DLD1 (cell line): ENCODE results near the gene LHFPL2.

Experiments used
- in situ Hi-C: cut with HindIII; loops from 2 replicates; pipeline ENCODE4 v1.10.0; 2017; ENCODE audit warnings: low sequenced_read_pairs

LHFPL2 gene

DNA sequence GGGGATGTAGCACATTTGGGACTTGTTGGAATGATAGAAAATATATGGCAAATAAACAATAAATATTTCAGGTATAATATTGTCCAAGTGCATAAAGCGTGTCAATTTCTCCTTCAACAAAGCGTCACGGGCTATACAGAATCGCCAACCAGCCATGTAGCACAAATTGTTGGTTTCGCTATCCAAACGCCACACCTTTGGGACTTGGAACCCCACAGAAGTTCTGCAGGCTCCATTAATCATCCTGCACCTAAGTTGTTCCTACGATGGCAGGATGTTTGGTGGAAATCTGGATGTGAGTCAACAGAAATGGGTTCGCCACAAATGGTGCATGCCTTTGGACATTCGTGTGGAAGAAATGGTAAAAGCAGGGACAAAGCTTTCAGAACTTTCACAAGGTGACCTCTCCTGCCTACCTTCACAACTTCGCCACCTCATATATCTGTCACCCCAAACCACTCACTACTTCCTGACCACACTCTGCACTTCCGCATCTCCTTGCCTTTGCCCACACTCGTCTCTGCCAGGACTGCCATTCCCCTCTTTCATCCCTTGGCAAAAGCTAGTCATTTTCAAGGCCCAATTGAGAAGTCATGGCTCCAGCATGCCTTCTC, 95.7 kb downstream of the LHFPL2 start:
- in situ Hi-C loops, result no loop called here

DNA sequence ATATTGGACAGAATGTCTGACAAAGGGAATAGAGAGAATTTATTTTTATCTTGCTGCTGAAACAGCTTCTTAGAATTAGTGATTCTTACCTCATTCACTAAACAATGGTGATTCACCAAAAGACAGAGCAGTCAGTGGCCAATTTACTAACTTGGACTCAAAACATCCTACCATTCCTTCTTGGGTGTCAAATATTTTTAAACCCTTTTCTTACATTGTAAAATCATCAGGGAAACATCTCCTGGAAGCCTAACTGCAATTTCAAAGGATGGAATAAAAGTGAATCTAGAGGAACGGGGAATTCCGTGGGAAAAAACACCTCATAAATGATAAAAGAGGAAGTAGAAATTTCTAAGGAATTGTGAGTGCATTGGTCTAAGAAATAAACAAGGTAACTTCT, 97.7 kb downstream of the LHFPL2 start:
- in situ Hi-C loops, result no loop called here

DNA sequence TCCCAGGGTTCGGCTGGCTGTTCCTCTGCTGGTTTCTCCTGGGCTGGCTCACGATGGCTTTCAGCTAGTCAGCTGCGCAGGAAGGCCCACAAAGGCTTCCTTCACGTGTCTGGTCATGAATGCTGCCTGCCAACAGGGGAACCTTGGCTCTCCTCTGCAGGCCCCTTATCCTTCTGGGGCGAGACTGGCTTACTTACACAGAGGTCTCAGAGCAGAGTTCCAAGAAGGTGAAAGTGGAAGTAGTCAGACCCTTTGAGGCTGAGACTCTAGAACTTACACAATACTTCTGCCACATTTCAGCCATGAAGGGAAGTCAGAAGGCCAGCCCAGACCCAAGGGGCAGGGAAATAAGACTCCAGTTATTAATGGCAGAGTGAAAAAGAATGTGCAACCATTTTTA, 99.5 kb downstream of the LHFPL2 start:
- in situ Hi-C loops, result loop anchor here (25.0 kb wide), 1 partner anchor 88 kb away; the partner anchor contains the start of gene LHFPL2

DNA sequence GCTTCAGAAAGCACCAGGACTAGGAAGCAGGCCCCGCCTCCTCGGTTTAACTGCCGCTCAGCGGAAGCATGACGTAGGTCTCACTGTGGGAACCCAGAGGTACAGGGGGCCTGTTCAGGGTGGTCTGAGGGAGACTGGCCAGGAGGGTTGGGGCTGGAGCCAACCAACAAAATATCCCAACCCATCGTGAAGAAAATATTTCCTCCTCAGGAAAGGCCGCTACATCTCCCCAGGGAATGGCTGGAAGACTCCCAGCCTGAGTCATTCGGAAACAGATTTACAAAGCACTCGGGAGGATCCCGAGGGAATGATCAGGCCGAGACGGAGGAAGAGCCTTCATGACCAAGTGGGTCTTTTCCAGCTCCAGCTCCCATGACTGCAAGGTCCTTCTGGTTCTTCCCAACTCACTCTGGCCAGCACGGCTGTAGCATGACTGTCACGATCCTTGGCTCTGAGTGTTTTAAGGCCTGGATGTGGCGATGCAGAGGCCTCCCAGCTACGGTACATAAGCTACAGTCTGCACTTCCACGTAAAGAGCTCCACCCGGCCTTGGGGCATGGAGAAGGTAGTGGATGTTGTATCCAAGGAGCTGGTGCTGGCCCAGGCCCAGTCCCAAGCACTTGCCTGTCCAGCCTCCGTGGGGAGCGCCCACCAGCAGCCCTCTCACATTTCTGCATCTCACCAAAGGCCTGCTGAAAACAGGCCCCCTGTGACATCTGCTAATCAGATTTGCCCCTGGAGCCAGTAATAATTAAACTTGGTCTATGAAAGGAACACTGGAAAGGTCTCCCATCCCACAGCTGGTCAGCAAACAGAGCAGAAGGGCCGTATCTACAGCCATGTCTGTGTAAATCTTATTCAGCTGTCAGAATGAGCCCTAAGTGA, 100.6 kb downstream of the LHFPL2 start:
- in situ Hi-C loops, result loop anchor here (25.0 kb wide), 1 partner anchor 89 kb away; the partner anchor contains the start of gene LHFPL2

DNA sequence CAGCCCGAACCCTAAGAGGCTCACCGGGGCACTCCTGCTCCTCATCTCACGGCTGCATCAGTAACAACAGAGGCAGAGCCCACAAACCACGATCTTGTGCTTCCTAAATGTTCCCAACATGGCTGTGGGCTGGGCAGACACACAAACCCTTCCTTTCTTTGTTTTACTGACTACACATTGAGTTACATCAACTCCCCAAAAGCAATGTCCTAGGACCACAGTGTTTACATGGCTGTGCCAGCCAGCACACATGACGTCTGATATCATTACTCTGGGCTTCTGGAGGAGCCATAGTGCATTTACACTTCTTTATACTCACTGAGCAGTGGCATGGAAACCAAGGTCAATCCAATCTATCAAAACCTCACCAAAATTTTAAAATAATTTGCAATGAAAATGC, 101.4 kb downstream of the LHFPL2 start:
- in situ Hi-C loops, result loop anchor here (25.0 kb wide), 1 partner anchor 90 kb away; the partner anchor contains the start of gene LHFPL2

DNA sequence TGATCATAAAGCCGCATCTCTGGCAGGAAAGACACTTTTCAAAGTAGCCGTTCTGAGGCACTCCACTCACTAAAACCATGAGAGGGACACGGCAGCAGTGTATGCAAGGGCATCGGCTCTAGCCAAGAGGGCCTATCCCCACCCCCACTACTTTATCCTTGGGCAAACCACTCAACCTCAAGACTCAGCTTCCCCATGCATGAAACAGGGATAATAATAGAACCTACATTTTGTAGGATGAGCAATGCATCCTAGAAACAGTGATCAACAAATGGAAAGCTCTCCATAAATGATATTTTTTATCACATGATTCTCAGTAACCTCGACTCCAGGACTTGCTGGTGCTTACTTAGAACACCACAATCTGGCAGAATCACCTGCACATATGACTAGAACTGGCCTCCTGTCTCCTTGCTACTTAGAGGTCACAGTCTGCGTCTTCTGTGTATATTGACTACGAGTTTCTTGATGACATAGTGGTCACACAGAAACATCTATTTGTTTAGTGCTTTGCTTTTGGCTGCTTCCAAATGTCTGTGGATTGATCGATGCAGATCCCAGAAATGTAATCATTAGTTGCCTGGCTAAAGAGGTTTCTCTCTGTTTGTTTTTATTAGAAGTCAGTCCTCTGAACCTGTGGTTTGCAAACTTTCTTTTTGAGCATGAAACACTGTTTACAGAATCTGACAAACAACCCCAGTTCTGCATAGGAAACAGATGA, 102.1 kb downstream of the LHFPL2 start:
- in situ Hi-C loops, result loop anchor here (25.0 kb wide), 1 partner anchor 91 kb away; the partner anchor contains the start of gene LHFPL2

DNA sequence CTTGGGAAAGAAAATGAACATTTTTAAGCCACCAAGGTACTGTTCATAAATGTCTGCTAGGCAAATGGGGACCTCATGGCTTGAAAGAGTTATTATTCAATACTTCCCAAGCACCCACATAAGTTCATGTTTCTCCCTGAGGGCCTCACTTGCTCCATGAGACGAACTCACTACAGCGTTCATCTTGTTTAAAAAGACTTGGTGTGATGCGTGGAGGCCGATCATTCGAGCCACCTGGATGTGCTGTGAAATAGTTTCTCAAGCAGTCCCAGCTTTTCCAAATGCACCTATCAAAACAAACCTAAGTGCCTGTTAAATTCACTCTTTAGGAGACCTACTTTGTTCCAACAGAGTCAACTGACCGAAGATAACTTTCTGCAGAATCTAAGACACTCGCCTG, 103.2 kb downstream of the LHFPL2 start:
- in situ Hi-C loops, result loop anchor here (25.0 kb wide), 1 partner anchor 92 kb away; the partner anchor contains the start of gene LHFPL2

DNA sequence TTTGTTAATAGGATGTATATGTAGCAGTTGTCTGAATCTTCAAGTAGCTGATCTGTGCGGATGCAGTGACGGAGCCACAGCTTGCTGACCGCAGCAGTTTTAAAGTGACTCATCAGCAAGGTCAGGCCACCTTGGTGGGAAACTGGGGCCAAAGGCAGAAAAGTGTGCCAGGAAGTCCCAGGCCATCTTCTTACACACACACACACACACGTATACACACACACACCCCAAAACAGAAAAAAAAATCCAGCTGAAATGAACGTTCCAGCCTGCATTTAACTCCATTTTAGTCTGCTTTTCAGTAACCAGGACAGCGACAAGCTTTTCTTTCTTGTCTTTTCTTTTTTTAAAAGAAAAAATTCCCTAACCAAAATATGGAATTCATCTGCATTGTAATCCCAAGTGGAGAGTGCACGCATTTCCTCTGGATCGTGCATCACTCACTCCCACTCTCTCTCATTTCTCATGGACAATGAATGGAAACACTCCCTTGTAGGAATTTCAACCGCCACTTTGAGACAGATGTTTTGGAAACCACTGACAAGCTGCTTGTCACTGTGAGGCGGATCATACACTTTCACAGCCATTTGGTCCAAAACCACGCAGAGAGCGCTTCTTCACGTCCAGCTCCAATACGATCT, 103.9 kb downstream of the LHFPL2 start:
- in situ Hi-C loops, result loop anchor here (25.0 kb wide), 1 partner anchor 93 kb away; the partner anchor contains the start of gene LHFPL2

DNA sequence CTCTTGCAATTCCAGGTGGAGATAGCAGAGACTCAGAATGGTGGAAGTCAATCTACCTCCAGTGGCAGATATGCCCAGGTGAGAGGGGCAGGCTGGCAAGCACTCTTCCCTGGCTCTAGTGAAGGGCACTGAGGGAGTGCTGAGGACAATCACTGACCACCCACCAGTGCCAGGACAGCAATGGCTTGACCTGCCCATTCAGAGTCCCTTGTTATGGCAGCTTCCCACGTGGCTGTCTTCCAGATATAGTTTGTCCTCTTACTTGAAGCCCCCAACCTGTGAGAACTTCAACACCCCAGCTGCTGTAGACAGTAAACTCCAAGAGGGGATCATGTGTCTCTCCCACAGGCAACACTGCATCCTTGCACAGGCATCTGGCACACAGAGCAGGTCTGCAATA, 104.7 kb downstream of the LHFPL2 start:
- in situ Hi-C loops, result loop anchor here (25.0 kb wide), 1 partner anchor 93 kb away; the partner anchor contains the start of gene LHFPL2

DNA sequence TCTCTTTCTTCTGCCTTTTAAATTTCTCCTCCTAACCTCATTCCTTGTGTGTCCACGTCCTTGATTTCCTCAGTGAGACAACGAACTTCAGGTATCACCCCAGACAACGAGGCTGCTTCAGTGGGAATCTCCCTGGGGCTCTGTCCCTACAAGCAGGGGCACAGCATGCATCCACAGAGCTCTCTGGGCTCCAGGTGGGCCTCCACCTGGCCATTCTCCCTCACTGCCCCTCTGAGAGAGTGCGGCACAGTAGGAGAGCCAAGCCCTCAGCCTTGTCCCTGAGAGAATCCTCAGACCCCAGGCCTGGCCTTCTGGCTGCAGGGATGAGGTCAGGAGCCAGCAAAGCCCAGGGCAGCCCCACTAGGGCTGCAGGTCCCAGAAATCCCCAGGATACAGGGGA, 105.3 kb downstream of the LHFPL2 start:
- in situ Hi-C loops, result loop anchor here (25.0 kb wide), 1 partner anchor 94 kb away; the partner anchor contains the start of gene LHFPL2

DNA sequence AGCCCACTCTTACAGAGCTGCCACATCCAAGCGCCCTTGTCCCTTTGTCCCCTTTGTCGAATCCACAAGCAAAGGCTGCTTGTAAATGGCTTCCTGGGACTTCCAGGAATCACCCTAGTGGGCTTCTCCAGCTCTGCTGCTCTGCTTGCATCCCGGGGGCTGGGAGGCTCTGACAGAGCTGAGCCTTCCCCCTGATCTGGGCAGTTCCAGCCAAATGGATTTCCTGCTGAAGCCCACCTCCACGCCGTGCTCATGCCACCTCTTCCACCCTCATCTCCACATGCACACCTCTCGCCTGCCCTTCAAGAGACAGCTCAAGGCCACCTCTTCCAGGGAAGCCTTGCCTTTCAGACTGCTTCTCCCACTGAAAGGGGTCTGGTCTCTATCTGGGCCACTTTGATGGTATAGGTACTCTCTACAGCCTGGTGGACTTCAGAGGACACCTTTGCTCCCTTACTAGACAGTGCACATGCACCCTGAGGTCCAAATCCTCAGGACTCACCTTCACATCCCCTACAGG, 106.2 kb downstream of the LHFPL2 start:
- in situ Hi-C loops, result loop anchor here (25.0 kb wide), 1 partner anchor 95 kb away; the partner anchor contains the start of gene LHFPL2

DNA sequence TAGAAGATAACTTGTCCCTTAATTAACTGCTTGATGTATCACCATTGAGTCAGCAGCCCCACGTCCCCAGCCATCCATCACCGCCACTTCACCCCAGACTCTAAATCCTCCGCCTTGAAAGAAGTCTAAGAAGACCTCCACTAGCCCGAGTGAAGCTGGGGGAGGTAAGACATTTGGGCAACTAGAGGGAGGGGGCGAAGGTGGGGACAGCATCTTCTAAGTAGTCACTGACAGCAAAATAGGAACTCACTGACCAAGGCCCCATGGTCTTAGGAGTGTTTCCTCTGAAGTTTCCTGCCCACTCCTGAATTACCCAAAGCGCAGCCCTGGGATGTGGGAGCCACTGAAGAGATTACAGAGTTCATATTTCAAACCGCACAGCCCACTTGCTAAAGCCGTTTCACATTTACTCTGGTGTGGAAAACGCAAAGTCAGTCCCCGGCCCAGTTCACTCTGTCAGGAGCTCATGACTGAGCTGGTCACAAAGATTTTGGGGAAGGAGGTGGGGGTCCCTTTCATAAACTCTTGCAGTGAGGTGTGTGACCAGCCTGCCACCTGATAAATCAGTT, 107.4 kb downstream of the LHFPL2 start:
- in situ Hi-C loops, result loop anchor here (25.0 kb wide), 1 partner anchor 96 kb away; the partner anchor contains the start of gene LHFPL2

DNA sequence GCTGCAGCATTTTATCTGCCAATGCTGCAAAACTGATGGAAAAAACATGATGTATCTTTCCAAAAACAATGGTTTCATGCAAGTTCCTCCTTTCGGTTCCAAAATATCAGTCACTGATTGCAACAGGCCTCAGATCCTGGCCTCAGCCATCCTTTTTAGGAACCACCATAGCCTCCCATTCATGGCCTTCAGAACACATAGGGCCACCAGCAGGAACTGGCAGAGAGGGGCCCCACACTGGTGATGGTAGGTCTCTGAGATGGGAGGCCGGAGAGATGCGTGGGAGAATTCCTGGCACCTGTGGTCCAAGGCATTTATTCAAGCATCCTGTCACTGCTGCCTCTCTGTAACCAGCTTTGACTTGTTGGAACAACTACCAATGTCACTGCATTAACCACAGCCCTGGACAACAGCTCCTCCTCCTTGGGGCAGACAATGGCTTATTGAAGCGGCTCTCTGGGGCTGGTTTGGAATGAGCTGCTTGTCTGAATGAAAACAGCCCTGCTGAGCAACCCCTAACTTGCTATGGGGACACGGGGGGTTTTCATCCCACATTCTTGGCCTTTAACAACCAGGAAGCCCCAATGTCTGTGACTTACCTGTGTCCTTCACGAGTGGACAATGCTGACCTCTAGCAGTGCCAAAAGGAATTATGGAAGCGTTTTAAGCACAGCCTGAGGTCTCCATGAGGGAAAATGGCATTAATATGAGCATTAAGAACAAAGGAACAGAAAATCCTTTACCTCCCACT, 108.1 kb downstream of the LHFPL2 start:
- in situ Hi-C loops, result loop anchor here (25.0 kb wide), 1 partner anchor 97 kb away; the partner anchor contains the start of gene LHFPL2

DNA sequence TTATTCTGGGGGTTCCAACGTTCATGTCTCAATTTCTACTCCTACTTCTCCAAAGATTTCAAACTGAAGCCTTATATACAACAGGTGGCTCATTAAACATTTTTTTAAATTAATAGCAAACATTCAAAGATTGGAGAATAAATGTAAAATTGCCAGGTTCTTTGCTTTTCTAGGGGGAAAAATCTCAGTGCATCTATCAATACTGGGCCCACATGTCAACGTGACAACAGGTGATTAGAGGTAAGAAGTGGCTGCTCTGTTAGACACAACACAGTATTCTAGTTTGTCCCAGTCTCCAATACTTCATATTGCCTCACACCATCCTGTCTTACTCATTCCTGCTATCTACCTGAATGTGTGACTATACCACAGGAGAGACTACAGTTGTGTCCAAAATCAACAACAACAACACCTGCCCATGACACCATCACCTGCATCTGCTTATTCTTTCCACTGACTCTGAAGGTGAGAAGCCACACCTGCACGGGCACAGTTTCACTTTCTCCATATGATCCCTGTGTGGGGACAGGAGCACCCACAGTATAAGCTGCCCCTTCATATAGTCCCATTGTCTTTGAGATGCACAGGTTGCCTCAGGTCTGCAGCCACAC, 110.2 kb downstream of the LHFPL2 start:
- in situ Hi-C loops, result loop anchor here (25.0 kb wide), 1 partner anchor 99 kb away; the partner anchor contains the start of gene LHFPL2

DNA sequence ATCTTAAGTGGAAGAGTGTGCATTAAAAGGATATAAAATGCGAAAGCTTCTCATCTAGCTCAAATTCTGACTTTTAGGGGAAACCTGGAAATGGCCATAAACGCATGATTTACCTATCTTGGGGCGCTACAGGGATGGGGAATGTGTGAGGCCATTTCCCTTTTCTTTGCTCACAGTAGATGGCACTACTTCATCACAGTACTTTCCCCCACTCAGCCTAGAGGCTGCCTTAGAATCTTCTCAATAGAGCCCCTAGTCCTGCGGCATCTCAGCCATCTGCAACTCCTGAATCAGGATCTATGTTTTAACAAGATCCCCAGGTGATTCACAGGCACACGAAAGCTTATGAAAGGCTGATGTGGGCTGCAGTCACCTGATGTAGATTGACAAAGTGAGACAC, 110.8 kb downstream of the LHFPL2 start:
- in situ Hi-C loops, result loop anchor here (25.0 kb wide), 1 partner anchor 99 kb away; the partner anchor contains the start of gene LHFPL2

DNA sequence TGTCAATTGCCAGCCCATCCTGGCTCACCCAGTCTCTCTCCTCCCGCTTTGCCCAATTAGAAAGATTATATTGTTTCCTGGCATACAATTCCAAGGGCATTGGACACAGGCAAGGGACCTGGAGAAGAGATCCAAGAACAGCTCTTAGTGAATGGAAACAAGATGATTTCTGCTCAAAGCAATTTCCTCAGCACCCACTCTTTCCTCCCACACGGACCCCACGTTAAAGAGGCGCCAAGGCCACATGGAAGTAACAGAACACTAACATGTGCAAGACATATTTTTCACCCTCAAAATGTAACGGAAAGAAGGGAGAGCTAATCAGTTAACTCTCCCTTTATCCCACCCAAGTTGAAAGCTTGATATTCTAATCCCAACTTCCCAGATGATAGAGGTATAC, 111.2 kb downstream of the LHFPL2 start:
- in situ Hi-C loops, result loop anchor here (25.0 kb wide), 1 partner anchor 100 kb away; the partner anchor contains the start of gene LHFPL2

DNA sequence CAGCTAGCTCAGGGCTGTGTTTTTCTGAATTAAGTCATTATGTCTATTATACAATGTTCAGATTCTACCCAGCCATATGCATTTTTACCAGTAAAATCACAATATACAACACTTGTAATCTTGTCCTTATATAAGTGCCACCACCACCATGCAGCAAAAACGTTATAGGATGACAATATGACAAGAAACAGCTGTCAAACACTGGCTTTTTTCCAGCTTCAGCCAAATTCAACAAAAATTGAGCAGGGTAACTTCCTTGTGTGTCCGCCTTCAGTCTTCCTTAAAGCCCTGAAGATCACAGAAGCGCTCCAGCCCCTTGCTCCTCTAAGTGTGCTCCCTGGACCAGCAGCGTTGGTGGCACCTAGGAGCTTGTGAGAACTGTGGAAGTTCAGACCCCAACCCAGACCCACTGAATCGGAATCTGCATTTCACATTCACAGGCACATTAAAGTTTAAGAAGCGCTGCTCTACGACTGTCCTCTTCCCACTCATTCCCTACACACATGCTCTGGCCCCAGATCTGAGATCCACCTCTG, 111.8 kb downstream of the LHFPL2 start:
- in situ Hi-C loops, result loop anchor here (25.0 kb wide), 1 partner anchor 101 kb away; the partner anchor contains the start of gene LHFPL2

DNA sequence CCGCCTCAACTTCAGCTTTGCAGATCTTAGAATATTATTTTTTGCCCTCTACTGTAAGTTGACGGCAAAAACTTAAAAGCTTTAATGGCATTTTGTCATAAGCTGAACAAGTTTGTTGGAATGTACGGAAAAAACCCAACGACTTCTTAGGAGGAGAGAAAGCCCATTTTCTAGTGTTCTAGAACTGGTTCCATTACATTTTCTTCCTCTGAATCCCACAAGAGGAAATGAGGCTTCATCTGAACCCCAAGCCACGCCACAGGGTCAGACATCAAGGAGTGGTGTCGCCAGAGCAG, 113.7 kb downstream of the LHFPL2 start:
- in situ Hi-C loops, result loop anchor here (25.0 kb wide), 1 partner anchor 102 kb away; the partner anchor contains the start of gene LHFPL2
